ENCODE results near the gene AHDC1.

DNA sequence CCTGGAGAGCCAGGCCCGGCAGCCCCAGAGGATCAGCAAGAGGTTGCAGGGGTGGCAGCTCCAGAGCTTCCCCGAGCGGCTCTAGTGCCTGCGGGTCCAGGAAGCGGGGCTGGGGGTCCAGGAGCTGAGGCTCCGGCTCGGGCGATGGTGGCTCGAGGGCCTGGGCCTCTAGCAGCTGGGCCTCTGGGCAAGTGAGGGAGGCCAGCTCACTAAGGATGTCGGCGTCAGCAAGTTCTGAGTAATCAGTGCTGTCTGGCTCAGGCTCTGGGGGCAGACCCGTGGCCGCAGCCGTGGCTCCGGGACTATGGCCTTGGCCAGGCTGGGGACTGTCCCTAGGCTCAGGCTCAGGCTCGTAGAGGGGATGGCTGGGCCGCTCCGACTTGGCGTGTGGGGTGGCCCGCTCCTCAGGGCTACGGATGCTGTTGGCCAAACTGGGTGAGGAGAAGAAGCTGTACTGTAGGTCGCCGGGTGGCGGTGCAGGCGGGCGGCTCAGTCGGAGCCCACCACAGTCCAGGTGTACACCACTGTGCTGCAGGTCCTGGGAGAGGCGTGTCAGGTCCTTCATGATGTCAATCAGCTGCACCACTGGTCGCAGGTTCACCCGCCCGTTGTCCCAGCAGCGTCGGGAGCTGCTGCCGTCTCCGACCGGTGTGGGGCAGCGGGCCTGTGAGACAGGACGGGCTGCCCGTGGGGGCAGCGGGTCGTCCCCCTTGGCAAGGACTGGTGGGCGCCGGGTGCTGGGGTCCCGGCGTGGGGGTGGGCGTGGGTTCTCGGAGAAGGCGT lies 52.6 kb downstream of the AHDC1 start:
- TF ChIP-seq CTCF (IDR thresholded peaks at IDR 0.05) (no peak), POLR2A (IDR thresholded peaks at IDR 0.05) (no peak), POLR2AphosphoS5 (IDR thresholded peaks at IDR 0.05) (no peak)

All from stomach (tissue), 4 donors.